Measurements from ENCODE around the gene NDUFB8. TPM values are rescaled to one million over a fixed set of nuclear protein-coding genes. Genes with fewer than 3 reads are reported as not detected.

Gene NDUFB8
- total RNA-seq, 1 experiment from 2014 or later, result 205 TPM

Other genes starting within 250 kb of the NDUFB8 start
- 45.6 and 58.3 TPM in 2 replicates for gene BLOC1S2, start 243.2 kb downstream of the NDUFB8 start, total RNA-seq (2014; rRNA removed; shearing (Covaris generic))
- gene PKD2L1, start 199.6 kb downstream of the NDUFB8 start, total RNA-seq (2014; rRNA removed; shearing (Covaris generic)), result not detected in 2 replicates
- gene SCD, start 182.6 kb downstream of the NDUFB8 start, total RNA-seq (2014; rRNA removed; shearing (Covaris generic)), result 216 and 263 TPM in 2 replicates
- not detected in 2 replicates for gene WNT8B, start 66.9 kb downstream of the NDUFB8 start, total RNA-seq (2014; rRNA removed; shearing (Covaris generic))
- gene SEC31B, start 10.0 kb downstream of the NDUFB8 start, total RNA-seq (2014; rRNA removed; shearing (Covaris generic)), result 0.34 and 1.0 TPM in 2 replicates
- gene HIF1AN, start 6.1 kb upstream of the NDUFB8 start, total RNA-seq (2014; rRNA removed; shearing (Covaris generic)), result 5.4 and 8.0 TPM in 2 replicates
- 0.30 TPM in 1 of 2 replicates, not detected in the other for gene PAX2, start 215.7 kb upstream of the NDUFB8 start, total RNA-seq (2014; rRNA removed; shearing (Covaris generic))

Data from M059J (cell line).